NOMO-1 treated with DMSO at 0.1 percent for 48 hours (cell line): ENCODE measurements around the gene LRBA.
"Not testable (repeated sequence)": the region's sequence is repeated elsewhere in the genome, so short reads cannot be mapped to it uniquely, and the experiment has no call there.

Experiments
- DNase-seq: peaks from one replicate; lab custom pipeline; 2025; ENCODE audit not compliant: unreplicated experiment; lab: John Stamatoyannopoulos, UW

Gene LRBA

GRCh38 chr4:151015459-151016347 is 619 bp upstream of the LRBA start:
- DNase-seq, result peak; percentile 55

DNA sequence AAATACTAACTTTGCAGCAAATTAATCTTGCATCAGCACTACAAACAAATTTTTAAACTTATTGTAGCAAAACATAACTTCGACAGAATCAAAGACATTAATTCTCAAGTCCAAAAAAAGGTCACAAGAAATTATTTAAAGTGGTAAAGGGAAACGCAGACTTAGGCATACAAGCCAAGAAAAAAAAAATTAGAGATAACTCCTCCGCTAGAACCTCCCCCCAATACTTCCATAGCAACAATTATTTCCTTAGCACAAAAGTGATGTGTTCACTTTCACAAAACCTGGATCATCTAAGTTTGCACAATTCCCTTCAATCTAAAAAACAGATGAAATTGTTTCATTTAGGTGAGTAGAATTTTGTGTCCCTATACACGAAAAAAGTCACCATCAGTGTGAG is 1.1 kb downstream of the LRBA start:
- no peak for DNase-seq

DNA sequence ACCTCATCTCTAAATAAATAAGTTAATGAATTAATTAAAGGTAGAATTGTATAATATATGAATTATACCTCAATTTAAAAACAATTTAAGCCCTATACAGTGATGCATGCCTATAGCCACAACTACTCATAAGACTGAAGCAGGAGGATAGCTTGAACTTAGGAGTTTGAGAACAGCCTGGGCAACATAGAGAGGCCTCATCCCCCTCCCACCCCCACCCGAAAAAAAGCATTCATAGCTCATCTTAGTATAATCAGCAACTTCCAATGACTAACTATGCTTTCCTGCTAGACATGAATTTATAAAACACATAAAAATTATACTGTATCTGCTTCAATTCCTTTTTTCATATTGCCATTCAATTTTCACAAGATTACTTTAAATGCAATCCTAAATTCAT is 1.6 kb downstream of the LRBA start:
- no peak for DNase-seq

DNA sequence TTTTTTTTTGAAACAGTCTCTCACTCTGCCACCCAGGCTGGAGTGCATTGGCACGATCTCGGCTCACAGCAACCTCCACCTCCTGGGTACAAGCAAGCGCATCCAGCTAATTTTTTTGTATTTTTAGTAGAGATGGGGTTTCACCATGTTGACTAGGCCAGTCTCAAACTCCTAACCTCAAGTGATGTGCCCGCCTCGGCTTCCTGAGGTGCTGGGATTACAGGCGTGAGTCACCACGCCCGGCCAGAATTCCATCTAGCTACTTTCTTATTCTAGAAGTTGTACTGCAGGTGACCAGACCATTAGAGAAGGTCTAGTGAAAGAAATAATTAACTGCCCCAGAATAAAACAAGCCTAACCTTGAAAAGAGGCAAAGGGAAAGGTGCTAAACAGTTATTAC is 2.3 kb downstream of the LRBA start:
- DNase-seq, result no peak

- DNase-seq, result no peak
Observed at GRCh38 chr4:151012376-151012775, 2.7 kb downstream of the LRBA start.

DNA sequence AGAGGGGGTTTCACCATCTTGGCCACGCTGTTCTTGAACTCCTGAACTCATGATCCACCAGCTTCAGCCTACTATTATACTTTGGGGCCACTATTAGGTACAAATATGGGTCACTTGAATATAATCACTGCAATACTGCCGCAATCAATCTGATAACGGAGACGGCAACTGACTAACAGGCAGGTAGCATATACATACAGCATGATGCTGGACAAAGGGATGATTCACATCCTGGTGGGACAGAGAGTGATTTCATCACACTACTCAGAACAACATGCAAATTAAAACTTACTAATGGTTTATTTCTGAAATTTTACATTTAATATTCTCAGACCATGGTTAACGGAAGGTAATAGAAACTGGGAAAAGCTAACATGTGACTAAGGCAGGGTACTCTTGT is 10.9 kb downstream of the LRBA start:
- no peak for DNase-seq

GRCh38 chr4:151000747-151001429 is 14.2 kb downstream of the LRBA start:
- no peak for DNase-seq

GRCh38 chr4:150999086-150999485 is 16.0 kb downstream of the LRBA start:
- DNase-seq, result peak; percentile 48

DNA sequence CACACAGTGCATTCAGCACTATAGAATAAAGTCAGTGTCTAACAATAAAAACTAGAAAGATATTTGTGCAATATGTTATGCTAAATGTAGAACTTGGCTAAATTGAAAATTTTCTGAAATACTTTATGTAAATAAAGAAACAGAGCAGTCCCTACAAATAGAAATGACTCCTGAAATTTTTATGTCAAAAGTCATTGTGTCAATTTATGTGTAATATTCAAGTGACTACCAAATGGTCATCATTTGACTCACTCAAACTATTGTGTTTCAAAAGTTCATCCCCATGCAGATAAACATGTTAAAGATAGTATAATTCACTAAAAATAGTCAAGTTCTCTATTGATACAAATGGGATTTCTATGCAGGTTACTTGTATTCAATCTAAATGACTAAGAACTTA is 17.9 kb downstream of the LRBA start:
- DNase-seq, result no peak

GRCh38 chr4:150994721-150995120 is 20.4 kb downstream of the LRBA start:
- no peak for DNase-seq

- DNase-seq, result not testable (repeated sequence)
Observed at GRCh38 chr4:150993577-150993976, 21.5 kb downstream of the LRBA start.

DNA sequence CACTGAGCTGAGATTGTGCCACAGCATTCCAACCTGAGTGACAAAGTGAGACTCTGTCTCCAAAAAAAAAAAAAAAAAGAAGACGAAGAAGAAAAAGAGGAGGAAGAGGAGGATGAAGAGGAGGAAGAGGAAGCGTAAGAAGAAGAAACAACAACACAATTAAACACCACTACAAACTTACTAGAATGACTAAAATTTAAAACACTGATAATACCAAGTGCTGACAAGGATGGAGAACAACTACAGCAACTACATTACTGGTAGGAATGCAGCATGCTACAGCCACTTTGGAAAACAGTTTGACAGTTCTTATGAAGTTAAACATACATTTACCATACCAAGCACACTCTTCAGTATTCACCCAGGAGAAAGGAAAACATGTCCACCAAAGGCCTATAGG is 24.1 kb downstream of the LRBA start:
- no peak for DNase-seq

- no peak for DNase-seq
Observed at GRCh38 chr4:150990250-150990649, 24.8 kb downstream of the LRBA start.

GRCh38 chr4:150988238-150988637 is 26.8 kb downstream of the LRBA start:
- DNase-seq, result no peak

- DNase-seq, result no peak
Observed at GRCh38 chr4:150987204-150987603, 27.9 kb downstream of the LRBA start.

- DNase-seq, result no peak
Observed at GRCh38 chr4:150986085-150986484, 29.0 kb downstream of the LRBA start.

GRCh38 chr4:150983851-150984250 is 31.2 kb downstream of the LRBA start:
- no peak for DNase-seq

GRCh38 chr4:150982557-150983233 is 32.4 kb downstream of the LRBA start:
- no peak for DNase-seq

DNA sequence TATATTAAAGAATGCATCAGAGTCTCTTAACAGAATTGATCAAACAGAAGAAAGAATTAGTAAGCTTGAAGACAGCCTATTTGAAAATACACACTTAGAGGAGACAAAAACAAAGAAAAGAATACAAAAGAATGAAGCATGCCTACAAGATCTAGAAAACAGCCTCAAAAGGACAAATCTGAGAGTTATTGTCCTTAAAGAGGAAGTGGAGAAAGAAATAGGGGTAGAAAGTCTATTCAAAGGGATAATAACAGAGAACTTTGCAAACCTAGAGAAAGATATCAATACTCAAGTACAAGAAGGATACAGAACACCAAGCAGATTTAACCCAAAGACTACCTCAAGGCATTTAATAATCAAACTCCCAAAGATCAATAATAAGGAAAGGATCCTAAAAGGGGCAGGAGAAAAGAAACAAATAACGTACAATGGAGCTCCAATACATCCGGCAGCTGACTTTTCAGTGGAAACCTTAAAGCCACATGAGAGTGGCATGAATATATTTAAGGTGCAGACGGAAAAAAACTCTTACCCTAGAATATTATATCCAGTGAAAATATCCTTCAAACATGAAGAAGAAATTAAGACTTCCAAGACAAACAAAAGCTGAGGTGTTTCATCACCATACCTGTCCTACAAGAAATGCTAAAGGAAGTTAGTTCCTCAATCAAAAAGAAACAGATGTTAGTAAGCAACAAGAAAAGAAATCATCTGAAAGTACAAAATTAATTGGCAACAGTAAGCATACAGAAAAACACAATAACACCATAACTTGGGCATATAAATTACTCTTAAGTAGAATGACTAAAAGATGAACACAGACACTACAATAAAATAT is 36.1 kb downstream of the LRBA start:
- DNase-seq, result no peak

- peak; percentile 11 for DNase-seq
Observed at GRCh38 chr4:150976478-150977118, 38.5 kb downstream of the LRBA start.
